GM19467 (cell line): ENCODE results near the gene CCM2.
A peak's percentile ranks its signal among the peaks of the same experiment; 100 is the strongest.
"Not testable (repeated sequence)": the region's sequence is repeated elsewhere in the genome, so short reads cannot be mapped to it uniquely, and the experiment has no call there.

Experiments used
- ATAC-seq: cut with Tn5 transposase; IDR thresholded peaks from one replicate; pipeline ENCODE4 v1.9.1; 2021; ENCODE audit warnings: mild to moderate bottlenecking, moderate library complexity; ENCODE audit not compliant: unreplicated experiment

Gene CCM2

DNA sequence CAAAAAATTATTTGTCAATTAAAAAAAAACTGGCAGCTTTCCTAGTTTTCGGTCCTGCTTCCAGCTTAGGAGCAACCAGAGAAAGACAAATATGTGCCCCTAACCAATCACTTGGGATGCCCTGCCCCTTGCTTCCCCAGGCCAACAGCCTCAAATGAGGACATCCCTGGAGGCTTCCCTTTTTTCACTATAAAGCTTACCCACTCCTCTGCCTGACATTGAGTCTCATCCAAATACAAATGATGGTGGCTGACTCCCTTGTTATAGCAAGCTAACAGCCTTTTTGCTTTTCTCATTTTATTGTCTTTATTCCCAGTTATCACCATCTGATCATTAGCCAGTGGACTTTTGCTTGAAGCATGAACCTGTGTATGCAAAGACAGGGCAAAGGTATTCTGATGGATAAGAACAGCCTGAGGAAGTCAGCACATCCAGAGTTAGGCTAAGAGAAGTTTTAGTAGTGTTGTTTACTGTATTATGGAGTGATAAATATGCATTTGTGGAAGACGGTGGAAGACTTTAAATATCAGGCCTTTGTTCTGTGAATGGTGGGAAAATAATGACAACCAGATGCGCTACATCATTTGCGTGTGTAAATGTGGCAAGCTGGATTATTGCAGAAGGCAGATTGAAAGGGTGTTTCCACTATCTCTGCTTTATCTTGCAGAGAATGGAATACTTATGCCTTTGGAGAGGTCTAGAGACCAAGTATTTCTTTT lies 1.7 kb upstream of the CCM2 start:
- ATAC-seq, result no peak

DNA sequence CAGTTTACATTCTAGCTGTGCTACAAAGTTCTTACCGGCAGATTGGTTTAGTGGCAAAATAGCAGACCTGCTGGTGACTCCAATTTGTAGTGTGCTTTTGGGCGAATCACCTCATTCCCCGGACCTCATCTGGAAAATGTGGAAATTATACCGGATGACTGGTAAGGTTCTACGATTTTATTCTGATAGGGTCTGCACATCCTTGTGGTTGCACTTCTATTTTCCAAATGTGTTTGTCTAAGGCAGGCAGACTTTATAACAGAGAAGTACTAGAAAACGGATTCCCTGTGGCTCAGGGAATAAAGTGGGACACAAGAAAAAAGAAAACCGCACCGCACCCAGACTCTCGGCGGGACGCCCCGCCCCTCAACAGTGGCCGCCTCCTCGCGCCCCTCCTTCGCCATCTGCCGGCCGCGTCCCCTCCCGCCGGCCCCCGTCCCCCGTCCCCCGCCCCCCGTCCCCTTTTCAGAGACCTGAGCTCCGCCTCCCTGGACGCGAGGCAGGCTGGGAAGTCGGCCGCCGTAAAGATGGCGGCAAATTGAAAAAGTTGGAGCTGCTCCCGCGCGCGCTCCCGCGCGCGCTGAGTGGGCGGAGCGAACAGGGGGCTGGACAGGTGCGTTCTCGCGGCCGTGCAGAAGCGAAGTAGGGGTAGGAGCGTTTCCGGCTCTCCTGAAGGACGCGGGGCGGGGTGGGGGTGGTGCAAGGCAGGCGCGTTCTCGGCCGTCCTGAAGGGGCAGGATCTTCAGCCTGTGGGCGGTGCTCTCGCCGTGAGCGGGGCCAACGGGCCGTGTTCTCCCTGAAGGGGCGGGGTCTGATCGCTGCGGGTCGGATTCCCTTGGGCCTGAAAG lies 532 bp upstream of the CCM2 start:
- peak; percentile 69 for ATAC-seq

- ATAC-seq, result no peak
Measured at GRCh38 chr7:45001138-45001694, 1.2 kb downstream of the CCM2 start.

DNA sequence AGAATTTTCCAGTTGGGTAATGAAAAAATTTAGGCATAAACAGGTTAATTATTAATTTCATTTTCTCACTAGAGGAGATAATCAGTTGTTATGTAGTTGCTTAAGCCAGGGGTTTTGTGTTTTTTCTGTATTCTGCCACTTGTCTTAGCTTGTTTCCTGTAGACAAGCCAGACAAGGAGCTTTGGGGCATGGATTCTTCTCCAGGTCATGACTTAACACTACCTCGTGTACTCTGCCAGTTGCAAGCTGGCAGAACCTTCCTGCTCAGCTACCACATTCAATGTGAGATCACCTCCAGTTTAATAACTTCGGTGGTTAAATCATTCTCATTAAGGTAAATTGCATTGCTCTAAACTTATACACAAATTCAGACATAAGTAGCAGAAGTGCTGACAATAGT lies 1.8 kb downstream of the CCM2 start:
- ATAC-seq, result no peak

DNA sequence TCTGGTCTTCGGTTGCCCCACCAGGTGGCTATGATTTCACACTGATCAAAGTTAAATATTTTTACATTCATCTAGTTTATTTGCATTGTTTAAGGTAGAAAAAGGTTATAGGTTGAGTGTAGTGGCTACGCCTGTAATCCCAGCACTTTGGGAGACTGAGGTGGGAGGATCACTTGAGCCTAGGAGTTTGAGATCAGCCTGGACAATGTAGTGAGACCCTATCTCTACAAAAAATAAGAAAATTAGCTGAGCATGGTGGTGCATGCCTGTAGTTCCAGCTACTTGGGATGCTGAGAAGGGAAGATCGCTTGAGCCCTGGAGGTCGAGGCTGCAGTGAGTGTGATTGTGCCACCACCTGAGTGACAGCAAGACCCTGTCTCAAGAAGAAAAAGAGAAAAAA lies 3.8 kb downstream of the CCM2 start:
- ATAC-seq, result no peak

DNA sequence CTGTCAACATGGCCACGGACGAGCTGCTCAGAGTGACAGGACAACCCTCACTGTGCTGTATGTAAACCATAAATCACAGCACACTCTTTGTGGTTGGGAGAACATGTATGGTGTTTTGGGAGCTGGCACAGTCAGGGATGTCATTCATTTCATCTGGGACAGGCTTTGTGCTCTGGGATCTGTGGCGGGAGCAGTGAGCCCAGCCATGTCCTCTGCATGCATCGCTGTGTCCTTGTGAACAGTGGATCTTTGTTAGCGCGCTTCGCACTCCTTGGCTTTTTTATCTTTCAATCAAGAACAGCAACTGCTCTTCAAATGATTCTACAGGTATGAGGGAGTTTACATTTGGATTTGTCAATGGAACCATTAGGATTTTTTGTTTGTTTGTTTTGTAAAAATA lies 7.1 kb downstream of the CCM2 start:
- no peak for ATAC-seq

DNA sequence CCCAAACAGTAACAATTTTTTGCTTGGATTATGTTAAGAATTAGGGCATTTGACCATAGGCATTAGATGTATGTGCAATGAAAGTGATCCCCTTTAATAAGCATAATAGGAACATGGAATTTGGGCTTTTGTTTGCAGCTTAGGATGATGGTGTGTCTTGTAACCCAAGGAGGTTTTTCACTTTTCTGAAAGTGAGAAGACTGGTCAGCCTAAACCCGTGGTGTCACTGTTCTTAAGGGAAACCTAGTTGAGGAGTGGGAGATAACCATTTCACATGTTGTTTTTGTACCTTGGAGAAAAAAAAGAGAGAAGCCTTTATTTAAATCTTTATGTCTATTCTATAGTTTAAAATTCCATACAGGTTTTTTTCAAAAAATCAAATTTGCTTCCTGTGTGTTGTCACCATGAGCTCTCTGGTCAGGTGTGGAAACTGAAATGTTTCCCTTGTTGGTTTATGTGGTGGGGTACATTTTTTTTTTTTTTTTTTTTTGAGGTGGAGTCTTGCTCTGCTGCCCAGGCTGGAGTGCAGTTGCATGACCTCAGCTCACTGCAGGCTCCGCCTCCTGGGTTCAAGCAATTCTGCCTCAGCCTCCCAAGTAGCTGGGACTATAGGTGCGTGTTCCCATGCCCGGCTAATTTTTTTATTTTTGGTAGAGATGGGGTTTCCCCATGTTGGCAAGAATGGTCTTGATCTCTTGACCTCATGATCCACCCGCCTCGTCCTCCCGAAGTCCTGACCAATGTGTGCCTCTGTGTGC lies 7.7 kb downstream of the CCM2 start:
- peak; percentile 59 for ATAC-seq

- no peak for ATAC-seq
Measured at GRCh38 chr7:45013465-45013967, 13.5 kb downstream of the CCM2 start.

DNA sequence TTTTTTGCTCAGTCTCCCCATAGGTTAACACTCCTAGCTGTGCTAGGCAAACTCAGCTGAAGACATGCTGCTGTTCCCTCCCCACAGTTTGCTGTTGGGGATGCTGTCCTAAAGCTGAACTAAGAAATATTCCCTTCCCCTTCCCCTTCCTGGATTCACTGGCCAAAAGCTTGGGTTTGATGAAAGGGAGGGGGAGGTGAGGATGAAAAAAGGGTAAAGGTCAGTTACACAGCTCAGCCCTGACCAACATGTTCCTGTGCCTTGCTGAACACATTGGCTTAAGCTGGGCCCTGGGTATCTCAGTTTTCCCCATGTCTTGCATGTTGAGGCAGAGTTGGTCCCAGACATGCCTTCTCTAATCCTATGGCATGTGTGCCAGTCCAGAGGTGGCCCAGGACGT lies 15.3 kb downstream of the CCM2 start:
- ATAC-seq, result no peak

GRCh38 chr7:45017253-45017652 lies 17.3 kb downstream of the CCM2 start:
- ATAC-seq, result no peak

GRCh38 chr7:45020915-45021314 lies 20.9 kb downstream of the CCM2 start:
- ATAC-seq, result no peak

DNA sequence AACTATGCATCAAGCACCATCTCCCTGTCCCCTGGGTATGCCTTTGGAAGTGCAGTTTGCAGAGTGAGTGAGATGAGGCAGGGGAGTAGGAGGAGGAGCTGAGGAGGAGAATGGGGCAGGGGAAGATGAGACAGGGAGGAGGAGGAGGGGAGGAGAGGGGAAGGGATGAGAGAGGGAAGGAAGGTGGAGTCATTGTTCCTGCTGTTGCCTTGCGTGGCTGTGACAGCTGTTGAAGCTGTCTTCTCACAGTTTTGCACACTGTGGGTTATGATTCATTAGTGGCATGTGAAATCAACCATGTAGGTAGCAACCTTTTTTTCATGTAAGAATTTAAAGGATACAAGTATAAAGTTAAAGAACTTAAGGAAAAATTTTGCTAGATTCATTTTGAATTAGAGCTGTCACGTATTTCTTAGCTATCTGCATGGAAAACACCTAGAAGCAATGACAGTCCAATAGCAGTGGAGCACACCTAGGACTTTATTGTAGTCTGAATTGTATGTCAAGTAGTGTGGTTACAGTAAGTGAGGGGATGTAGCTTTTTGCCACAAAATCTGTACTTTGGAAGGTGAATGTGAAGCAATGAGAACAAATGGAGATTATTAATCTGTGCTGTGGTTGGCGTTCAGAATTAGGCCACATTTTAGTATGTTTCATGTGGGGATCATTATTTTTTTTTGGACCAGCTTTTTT lies 21.7 kb downstream of the CCM2 start:
- ATAC-seq, result peak; percentile 55

DNA sequence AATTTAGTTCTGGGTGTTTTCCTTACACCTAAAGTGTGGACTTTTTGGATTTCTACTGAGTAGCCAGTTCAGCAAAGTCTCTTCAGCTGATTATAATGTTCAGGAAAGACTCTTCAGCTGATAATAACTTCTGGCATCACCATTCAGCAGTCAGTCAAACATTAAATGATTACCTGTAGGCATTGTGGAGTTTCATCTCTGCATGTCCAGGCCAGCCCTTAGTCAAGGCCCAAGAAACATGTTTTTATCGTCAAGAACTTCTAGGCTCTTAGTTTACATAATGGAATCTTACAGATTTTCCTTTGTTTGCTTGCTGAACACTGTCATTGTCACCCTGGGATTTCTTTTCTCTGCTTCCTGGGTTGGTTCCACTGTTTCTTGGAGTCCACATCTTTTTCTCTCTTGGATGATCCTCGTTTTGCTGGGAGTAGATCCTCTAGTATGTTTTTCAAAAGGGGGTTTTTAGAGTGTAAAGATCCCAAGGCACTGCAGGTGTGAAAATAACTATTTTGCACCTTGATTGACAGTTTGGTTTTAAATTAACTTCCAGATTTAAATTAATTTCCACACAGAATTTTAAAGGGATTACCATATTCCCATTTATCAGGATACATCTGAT lies 24.2 kb downstream of the CCM2 start:
- ATAC-seq, result no peak

GRCh38 chr7:45025473-45025872 lies 25.5 kb downstream of the CCM2 start:
- ATAC-seq, result not testable (repeated sequence)

DNA sequence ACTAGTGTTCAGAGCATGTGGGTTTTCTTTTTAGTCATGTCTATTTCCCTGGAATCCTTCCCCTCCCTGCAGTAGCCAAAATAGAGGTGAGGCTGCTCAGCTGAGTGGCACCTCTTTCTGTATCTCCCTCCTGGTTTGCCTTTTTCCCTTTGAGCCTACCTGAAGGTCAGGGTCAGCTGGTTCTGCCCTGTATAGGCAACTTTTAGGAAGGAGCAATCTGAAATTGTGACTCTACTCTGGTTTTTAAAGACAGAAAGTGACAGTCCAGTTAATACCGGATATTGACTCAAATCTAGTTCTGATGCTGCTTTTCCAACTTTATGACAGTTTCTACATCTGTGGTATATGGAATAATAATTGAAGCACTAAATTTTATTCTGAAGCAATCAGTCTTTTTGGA lies 26.0 kb downstream of the CCM2 start:
- ATAC-seq, result no peak

GRCh38 chr7:45026984-45027773 lies 27.2 kb downstream of the CCM2 start:
- ATAC-seq, result peak; percentile 45

- ATAC-seq, result no peak
Measured at GRCh38 chr7:45027774-45028114, 27.7 kb downstream of the CCM2 start.

DNA sequence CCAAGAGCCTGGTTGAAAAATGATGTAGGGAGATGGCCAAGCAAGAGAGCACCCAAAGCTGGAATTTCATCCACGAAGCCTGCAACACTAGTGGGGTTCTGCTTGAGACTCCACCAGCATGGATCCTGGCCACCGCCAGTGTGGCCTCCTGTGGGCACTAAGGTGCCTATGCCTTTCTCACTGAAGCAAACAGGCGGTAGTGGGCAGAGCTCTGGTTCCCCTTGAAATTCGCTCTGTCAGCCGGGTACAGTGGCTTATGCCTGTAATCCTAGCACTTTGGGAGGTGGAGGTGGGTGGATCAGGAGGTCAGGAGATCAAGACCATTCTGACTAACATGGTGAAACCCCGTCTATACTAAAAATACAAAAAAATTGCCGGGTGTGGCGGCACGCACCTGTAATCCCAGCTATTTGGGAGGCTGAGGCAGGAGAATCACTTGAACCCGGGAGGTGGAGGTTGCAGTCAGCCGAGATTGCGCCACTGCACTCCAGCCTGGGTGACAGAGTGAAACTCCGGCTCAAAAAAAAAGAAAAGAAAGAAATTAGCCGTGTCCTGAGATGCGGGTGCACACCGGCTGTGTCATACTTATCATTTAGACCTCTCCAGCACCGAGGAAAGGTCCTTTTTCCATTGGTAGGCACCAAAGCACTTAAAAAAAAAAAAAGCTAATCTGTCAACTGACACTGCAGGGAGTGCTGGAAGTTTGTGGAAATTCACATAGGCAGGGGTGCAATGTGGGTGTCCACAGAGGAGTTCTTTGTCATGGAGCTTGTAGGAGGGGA lies 28.3 kb downstream of the CCM2 start:
- ATAC-seq, result no peak

GRCh38 chr7:45028920-45029344 lies 28.9 kb downstream of the CCM2 start:
- ATAC-seq, result no peak
